ENCODE results near the gene IZUMO4. TPM values are rescaled to one million over a fixed set of nuclear protein-coding genes. Genes with fewer than 3 reads are reported as not detected.

Gene IZUMO4
- total and polyA plus RNA-seq, 10 of the 15 experiments (the other 5 are each of a cell fraction or from before 2014, with no cell fraction given) = 0.53 to 27.1 (median 7.5) TPM

GRCh38 chr19:2096034-2096479, 658 bp upstream of the IZUMO4 start, which contains the start of gene MOB3A (continued):
- TF ChIP-seq IRF5 (IDR thresholded peaks at IDR 0.05; ENCODE audit: borderline replicate concordance) (no peak), IRF3 (IDR thresholded peaks at IDR 0.05) (0 out of 2 replicates have a peak, but pooled peaks have one; percentile 43), ZNF24 (IDR thresholded peaks at IDR 0.05) (peak; percentile 51; the same call in 1 of the 2 replicates), PAX5 (IDR thresholded peaks at IDR 0.05; ENCODE audit: borderline replicate concordance, low read depth, low read length) (0 out of 2 replicates have a peak, but pooled peaks have one; percentile 29), ZBTB11 (CRISPR knock-in tag; IDR thresholded peaks at IDR 0.05) (no peak), BRCA1 (IDR thresholded peaks at IDR 0.05; ENCODE audit: low read depth, low read length) (0 out of 2 replicates have a peak, but pooled peaks have one; percentile 42), NRF1 (conservative IDR thresholded peaks at IDR 0.05; ENCODE audit: low read depth, low read length) (peak; percentile 48), TBL1XR1 (IDR thresholded peaks at IDR 0.05; ENCODE audit: low read depth, low read length) (peak; percentile 56; the same call in 1 of the 2 replicates), BCL3 (IDR thresholded peaks at IDR 0.05; ENCODE audit: borderline replicate concordance, insufficient read depth, low read depth, low read length, poor library complexity, severe bottlenecking) (peak; percentile 67), IKZF1 (conservative IDR thresholded peaks at IDR 0.05) (peak; percentile 96), BMI1 (IDR thresholded peaks at IDR 0.05; ENCODE audit: borderline replicate concordance) (no peak), ZNF274 (IDR thresholded peaks at IDR 0.05; ENCODE audit: insufficient read depth, insufficient read length) (no peak), ZBTB40 (IDR thresholded peaks at IDR 0.05; ENCODE audit: borderline replicate concordance) (no peak), CHD1 (IDR thresholded peaks at IDR 0.05; ENCODE audit: low read depth, low read length) (0 out of 2 replicates have a peak, but pooled peaks have one; percentile 68), MLLT1 (IDR thresholded peaks at IDR 0.05) (peak; percentile 93)

All from GM12878 (cell line).